NT2/D1 (cell line): Measurements from ENCODE around the gene NAA25.

Experiments used
- DNase-seq: peaks from one replicate; pipeline ENCODE4 v3.0.0-alpha.2; 2011; ENCODE audit warnings: low read depth, low spot score
- H3K27me3 ChIP-seq: 2 replicates; pipeline ENCODE4 v1.6.0; 2011; ENCODE audit warnings: mild to moderate bottlenecking; ENCODE audit not compliant: insufficient read length, insufficient read depth
- H3K36me3 ChIP-seq: 2 replicates; pipeline ENCODE4 v1.6.1; 2011; ENCODE audit warnings: mild to moderate bottlenecking, low read length, mixed read lengths; ENCODE audit not compliant: insufficient read depth, insufficient read length
- H3K4me1 ChIP-seq: 2 replicates; pipeline ENCODE4 v1.5.1; 2011; ENCODE audit not compliant: insufficient read depth, insufficient read length
- H3K4me3 ChIP-seq: 2 replicates; pipeline ENCODE4 v1.5.1; 2011; ENCODE audit warnings: low read depth; ENCODE audit not compliant: insufficient read length
- H3K9ac ChIP-seq: 2 replicates; pipeline ENCODE4 v1.6.0; 2011; ENCODE audit warnings: low read depth; ENCODE audit not compliant: insufficient read length
- H3K9me3 ChIP-seq: 2 replicates; pipeline ENCODE4 v1.5.1; 2011; ENCODE audit warnings: mild to moderate bottlenecking, low read length; ENCODE audit not compliant: insufficient read depth
- SUZ12 ChIP-seq: IDR thresholded peaks from 2 replicates; pipeline ENCODE4 v1.6.1; 2011; ENCODE audit not compliant: insufficient read length, insufficient read depth; ENCODE audit errors: extremely low read depth
- YY1 ChIP-seq: IDR thresholded peaks from 2 replicates; pipeline ENCODE4 v1.6.1; 2011; ENCODE audit not compliant: insufficient read length, insufficient read depth
- ZNF274 ChIP-seq: IDR thresholded peaks from 2 replicates; pipeline ENCODE4 v1.6.1; 2011; ENCODE audit warnings: mild to moderate bottlenecking, low read depth, low read length

Gene NAA25

GRCh38 chr12:112020947-112021457 lies 87.6 kb downstream of the NAA25 start:
- DNase-seq, result no peak
- Histone ChIP-seq H3K9me3 (no peaks in the 10 kb centered on the region), H3K27me3 (no peaks in the 10 kb centered on the region), H3K4me3 (no peak overlapping the region), H3K4me1 (no peaks in the 10 kb centered on the region), H3K9ac (no peak overlapping the region), H3K36me3 (peaks cover 70% of the 10 kb centered on the region)
- TF ChIP-seq YY1 (no peak), ZNF274 (no peak), SUZ12 (no peak)

GRCh38 chr12:112018571-112019237 lies 89.9 kb downstream of the NAA25 start:
- no peak for DNase-seq
- Histone ChIP-seq H3K4me3 (no peak overlapping the region), H3K9ac (no peak overlapping the region), H3K9me3 (no peaks in the 10 kb centered on the region), H3K4me1 (no peaks in the 10 kb centered on the region), H3K36me3 (peaks cover 74% of the 10 kb centered on the region), H3K27me3 (no peaks in the 10 kb centered on the region)
- TF ChIP-seq SUZ12 (no peak), YY1 (no peak), ZNF274 (no peak)

- Histone ChIP-seq H3K9ac (no peak overlapping the region), H3K4me3 (no peak overlapping the region), H3K36me3 (peaks cover 60% of the 10 kb centered on the region), H3K9me3 (no peaks in the 10 kb centered on the region), H3K4me1 (no peaks in the 10 kb centered on the region), H3K27me3 (no peaks in the 10 kb centered on the region)
- DNase-seq, result no peak
- no peak for TF ChIP-seq SUZ12
- no peak for TF ChIP-seq YY1
- TF ChIP-seq ZNF274, result no peak
Measured at GRCh38 chr12:112017041-112017440, 91.5 kb downstream of the NAA25 start.

- no peak for DNase-seq
- TF ChIP-seq ZNF274 (no peak), YY1 (no peak), SUZ12 (no peak)
- Histone ChIP-seq H3K27me3 (no peaks in the 10 kb centered on the region), H3K4me3 (no peak overlapping the region), H3K36me3 (peaks cover 51% of the 10 kb centered on the region), H3K9ac (no peak overlapping the region), H3K4me1 (no peaks in the 10 kb centered on the region), H3K9me3 (no peaks in the 10 kb centered on the region)
Measured at GRCh38 chr12:112015938-112016337, 92.6 kb downstream of the NAA25 start.

- no peak for TF ChIP-seq YY1
- no peak for TF ChIP-seq SUZ12
- no peak for TF ChIP-seq ZNF274
- Histone ChIP-seq H3K4me3 (peak overlapping the region; percentile 91), H3K27me3 (no peaks in the 10 kb centered on the region), H3K36me3 (peaks cover 40% of the 10 kb centered on the region), H3K9ac (peak overlapping the region; percentile 99), H3K9me3 (no peaks in the 10 kb centered on the region), H3K4me1 (no peaks in the 10 kb centered on the region)
- no peak for DNase-seq
Measured at GRCh38 chr12:112013601-112014402, 94.8 kb downstream of the NAA25 start.

GRCh38 chr12:112012775-112013600 lies 95.6 kb downstream of the NAA25 start, which contains the start of the genes ERP29 and TMEM116:
Gene ERP29, plus strand, starts transcription at chr12:112013426. Its CDS starts 40 bp downstream, at chr12:112013466.
Gene TMEM116, minus strand, starts transcription at chr12:112013165. Its CDS starts 7,895 bp downstream, at chr12:112005270.
- H3K9ac ChIP-seq, result peak within 1 kb of the TSS; percentile 99
- H3K27me3 ChIP-seq, result no peaks in the 10 kb centered on the region
- H3K4me3 ChIP-seq, result peak within 1 kb of the TSS; percentile 95
- peak; percentile 52 for TF ChIP-seq YY1
- no peak for TF ChIP-seq ZNF274
- TF ChIP-seq SUZ12, result no peak
- H3K9me3 ChIP-seq, result no peaks in the 10 kb centered on the region
- H3K36me3 ChIP-seq, result peaks cover 34% of the 10 kb centered on the region
- H3K4me1 ChIP-seq, result no peaks in the 10 kb centered on the region
- DNase-seq, result peak; percentile 98

- TF ChIP-seq SUZ12 (no peak), ZNF274 (no peak), YY1 (no peak)
- peaks cover 28% of the 10 kb centered on the region for H3K36me3 ChIP-seq
- H3K9me3 ChIP-seq, result no peaks in the 10 kb centered on the region
- no peaks in the 10 kb centered on the region for H3K4me1 ChIP-seq
- no peak for DNase-seq
- peak overlapping the region; percentile 95 for H3K4me3 ChIP-seq
- peak overlapping the region; percentile 99 for H3K9ac ChIP-seq
- H3K27me3 ChIP-seq, result no peaks in the 10 kb centered on the region
Measured at GRCh38 chr12:112011685-112012084, 96.9 kb downstream of the NAA25 start.
